Neural cell (in vitro differentiated cells): ENCODE results near the gene CERS1. TPM values are rescaled to one million over a fixed set of nuclear protein-coding genes. Genes with fewer than 3 reads are reported as not detected.

Experiments used
- H2AFZ ChIP-seq: fragments of 200-600, 300-800 bp; sonication (generic), shearing (Covaris generic); 2 replicates; pipeline ENCODE4 v1.6.0; 2014; ENCODE audit warnings: low read depth, mild to moderate bottlenecking, antibody characterized with exemption, low read length, moderate library complexity
- H3F3A ChIP-seq: fragments of 200-600 bp; shearing (Covaris generic); 2 replicates; pipeline ENCODE4 v1.6.1; 2016; ENCODE audit warnings: mild to moderate bottlenecking, moderate library complexity, mixed read lengths, antibody characterized with exemption, low read length; ENCODE audit not compliant: insufficient read depth, poor library complexity, severe bottlenecking
- H3K27ac ChIP-seq: fragments of 200-600, 300-800 bp; sonication (generic), shearing (Covaris generic); 2 replicates; pipeline ENCODE4 v1.5.1; 2014; ENCODE audit warnings: mild to moderate bottlenecking, low read length, moderate library complexity
- H3K27me3 ChIP-seq: fragments of 300-800, 200-600 bp; sonication (generic), shearing (Covaris generic); 2 replicates; pipeline ENCODE4 v1.6.0; 2014; ENCODE audit warnings: mild to moderate bottlenecking, low read depth, low read length, moderate library complexity; ENCODE audit not compliant: insufficient read depth
- H3K36me3 ChIP-seq: fragments of 300-800, 200-600 bp; sonication (generic), shearing (Covaris generic); 2 replicates; pipeline ENCODE4 v1.5.1; 2014; ENCODE audit warnings: mild to moderate bottlenecking, antibody characterized with exemption, low read length, moderate library complexity; ENCODE audit not compliant: insufficient read depth
- H3K4me2 ChIP-seq: fragments of 300-800, 200-600 bp; sonication (generic), shearing (Covaris generic); 2 replicates; pipeline ENCODE4 v1.6.0; 2014; ENCODE audit warnings: mild to moderate bottlenecking, low read length
- H3K4me3 ChIP-seq: fragments of 300-800, 200-600 bp; sonication (generic), shearing (Covaris generic); 2 replicates; pipeline ENCODE4 v1.5.1; 2014; ENCODE audit warnings: mild to moderate bottlenecking, low read length, moderate library complexity
- H3K79me2 ChIP-seq: fragments of 200-600 bp; shearing (Covaris generic); replicated peaks from 2 replicates; pipeline ENCODE4 v1.6.0; 2014; ENCODE audit warnings: mild to moderate bottlenecking, low read length, moderate library complexity; ENCODE audit not compliant: insufficient read depth
- H3K9ac ChIP-seq: fragments of 300-800, 200-600 bp; sonication (generic), shearing (Covaris generic); 2 replicates; pipeline ENCODE4 v1.6.1; 2016; ENCODE audit warnings: mild to moderate bottlenecking, low read length, mixed read lengths
- H3K9me2 ChIP-seq: fragments of 200-600 bp; shearing (Covaris generic); 2 replicates; pipeline ENCODE4 v1.6.1; 2016; ENCODE audit warnings: mild to moderate bottlenecking, low read length, mixed read lengths; ENCODE audit not compliant: insufficient read depth
- H3K9me3 ChIP-seq: fragments of 200-600, 300-800 bp; sonication (generic), shearing (Covaris generic); 2 replicates; pipeline ENCODE4 v1.6.1; 2016; ENCODE audit warnings: mild to moderate bottlenecking, mixed run types, low read length, moderate library complexity, mixed read lengths
- H4K20me1 ChIP-seq: fragments of 200-600 bp; shearing (Covaris generic); 2 replicates; pipeline ENCODE4 v1.6.1; 2016; ENCODE audit warnings: mild to moderate bottlenecking, mixed run types; ENCODE audit not compliant: insufficient read depth
- CTCF ChIP-seq: fragments of 450-650 bp; IDR thresholded peaks from 2 replicates; pipeline ENCODE4 v1.5.1; 2014; ENCODE audit warnings: antibody characterized with exemption, mild to moderate bottlenecking, moderate library complexity; ENCODE audit not compliant: poor library complexity, severe bottlenecking
- EP300 ChIP-seq: fragments of 450-650 bp; conservative IDR thresholded peaks from 2 replicates; pipeline ENCODE4 v1.6.1; 2014; ENCODE audit warnings: antibody characterized with exemption, mild to moderate bottlenecking, moderate library complexity; ENCODE audit not compliant: poor library complexity, severe bottlenecking
- EZH2 ChIP-seq: fragments of 200-600, 300-800 bp; shearing (Covaris generic), sonication (generic); IDR thresholded peaks from 2 replicates; pipeline ENCODE4 v1.6.1; 2014; ENCODE audit warnings: antibody characterized with exemption, low read length, borderline replicate concordance, mild to moderate bottlenecking; ENCODE audit not compliant: insufficient read depth, poor library complexity, severe bottlenecking
- MXI1 ChIP-seq: fragments of 450-650 bp; conservative IDR thresholded peaks from 2 replicates; pipeline ENCODE4 v1.6.1; 2014; ENCODE audit warnings: antibody characterized with exemption, mild to moderate bottlenecking; ENCODE audit not compliant: poor library complexity, severe bottlenecking
- POLR2AphosphoS5 ChIP-seq: IDR thresholded peaks from 2 replicates; pipeline ENCODE4 v1.6.1; 2012
- RAD21 ChIP-seq: fragments of 450-650 bp; conservative IDR thresholded peaks from 2 replicates; pipeline ENCODE4 v1.6.1; 2014; ENCODE audit warnings: antibody characterized with exemption, mild to moderate bottlenecking, moderate library complexity
- REST ChIP-seq: IDR thresholded peaks from 2 replicates; pipeline ENCODE4 v1.6.1; 2012; ENCODE audit warnings: borderline replicate concordance
- SMC3 ChIP-seq: fragments of 450-650 bp; conservative IDR thresholded peaks from 2 replicates; pipeline ENCODE4 v1.6.1; 2014; ENCODE audit warnings: antibody characterized with exemption, mild to moderate bottlenecking, moderate library complexity; ENCODE audit not compliant: poor library complexity
- TAF1 ChIP-seq: IDR thresholded peaks from 2 replicates; pipeline ENCODE4 v1.6.1; 2012; ENCODE audit warnings: low read depth
- polyA plus RNA-seq: library from polyadenylated mRNA; depleted of rRNA; stranded (reverse); fragments of >200 nt; gene quantifications from 2 replicates; pipeline ENCODE4 v1.2.3, GENCODE V29; 2014

Gene CERS1
- polyA plus RNA-seq, 1 donor from 2014 or later, result 19.1 TPM

DNA sequence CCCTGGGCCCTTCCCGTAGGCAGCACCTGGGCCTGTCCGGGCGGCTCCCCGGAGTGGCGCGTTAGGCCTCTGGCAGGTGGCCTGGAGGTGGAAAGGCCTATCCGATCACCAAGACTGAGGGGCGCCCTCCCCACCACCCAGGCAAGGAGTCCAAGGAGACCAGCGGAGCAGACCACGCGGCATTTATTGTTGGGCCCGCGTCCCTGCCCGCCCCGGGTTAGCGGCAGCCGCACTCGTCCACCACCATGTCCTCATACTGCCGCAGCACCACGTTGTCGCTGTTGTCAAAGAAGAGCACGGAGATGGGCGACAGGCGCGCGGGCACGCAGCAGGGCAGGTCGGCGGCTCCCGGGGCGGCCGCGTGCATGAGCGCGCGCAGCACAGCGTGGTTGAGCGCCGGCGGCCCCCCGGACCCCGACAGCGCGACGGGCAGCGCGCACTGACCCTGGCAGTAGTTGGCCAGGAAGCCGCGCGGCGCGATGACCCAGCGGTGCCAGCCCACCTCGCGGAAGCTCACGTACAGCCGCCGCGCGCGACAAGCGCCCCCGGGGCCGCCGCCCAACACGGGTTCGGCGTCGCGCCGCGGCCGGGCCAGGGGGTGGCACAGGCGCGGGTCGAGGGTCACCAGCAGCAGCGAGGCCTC, 27.5 kb downstream of the CERS1 start:
- Histone ChIP-seq H3K79me2 (no peaks in the 10 kb centered on the region), H3K9me3 (no peaks in the 10 kb centered on the region), H3K9ac (no peak overlapping the region), H3K36me3 (no peaks in the 10 kb centered on the region), H2AFZ (no peak overlapping the region), H3K4me2 (no peak overlapping the region), H3K4me3 (no peak overlapping the region), H3K27ac (no peak overlapping the region), H3K9me2 (no peaks in the 10 kb centered on the region), H3K27me3 (no peaks in the 10 kb centered on the region), H3F3A (no peaks in the 10 kb centered on the region), H4K20me1 (no peaks in the 10 kb centered on the region)
- no peak for TF ChIP-seq RAD21
- no peak for TF ChIP-seq MXI1

DNA sequence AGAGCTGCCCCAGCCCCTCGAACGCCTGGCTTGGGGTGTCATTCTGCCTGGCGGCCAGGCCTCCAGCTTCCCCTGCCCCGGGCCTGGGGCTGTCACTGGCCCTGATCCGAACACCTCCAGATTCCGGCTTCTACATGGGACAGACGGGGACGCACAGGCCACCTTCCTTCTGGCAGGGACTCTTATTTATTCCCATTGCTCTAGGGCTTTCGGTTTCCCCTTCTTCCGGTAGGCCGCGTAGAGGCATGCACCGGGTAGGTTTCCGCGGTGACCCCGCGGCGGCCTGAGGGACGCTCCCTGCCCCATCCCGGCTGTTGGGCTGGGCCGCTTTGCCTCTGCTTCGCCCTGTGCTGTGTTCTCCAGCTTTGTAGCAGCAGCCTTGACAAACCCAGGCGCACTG, 28.2 kb downstream of the CERS1 start:
- Histone ChIP-seq H2AFZ (no peak overlapping the region), H3K79me2 (no peaks in the 10 kb centered on the region), H3K27me3 (no peaks in the 10 kb centered on the region), H3K27ac (no peak overlapping the region), H4K20me1 (no peaks in the 10 kb centered on the region), H3K4me2 (no peak overlapping the region), H3K36me3 (no peaks in the 10 kb centered on the region), H3K4me3 (no peak overlapping the region), H3F3A (no peaks in the 10 kb centered on the region), H3K9me2 (no peaks in the 10 kb centered on the region), H3K9me3 (no peaks in the 10 kb centered on the region), H3K9ac (no peak overlapping the region)
- no peak for TF ChIP-seq SMC3
- TF ChIP-seq POLR2AphosphoS5, result no peak
- TF ChIP-seq RAD21, result no peak
- no peak for TF ChIP-seq TAF1
- no peak for TF ChIP-seq EZH2
- TF ChIP-seq EP300, result no peak
- TF ChIP-seq MXI1, result no peak

GRCh38 chr19:18867199-18867598, 28.8 kb downstream of the CERS1 start:
- Histone ChIP-seq H3K27ac (no peak overlapping the region), H3K9ac (no peak overlapping the region), H3K27me3 (no peaks in the 10 kb centered on the region), H2AFZ (no peak overlapping the region), H3K4me3 (no peak overlapping the region), H3K79me2 (no peaks in the 10 kb centered on the region), H3K4me2 (no peak overlapping the region), H3K9me3 (no peaks in the 10 kb centered on the region), H3K36me3 (no peaks in the 10 kb centered on the region), H4K20me1 (no peaks in the 10 kb centered on the region), H3K9me2 (no peaks in the 10 kb centered on the region), H3F3A (no peaks in the 10 kb centered on the region)
- TF ChIP-seq TAF1, result no peak
- no peak for TF ChIP-seq SMC3
- TF ChIP-seq POLR2AphosphoS5, result no peak
- no peak for TF ChIP-seq EZH2
- no peak for TF ChIP-seq REST
- no peak for TF ChIP-seq RAD21
- no peak for TF ChIP-seq EP300
- no peak for TF ChIP-seq CTCF
- no peak for TF ChIP-seq MXI1
